IMR-90 (cell line): ENCODE measurements around the gene TRIO. TPM values are rescaled to one million over a fixed set of nuclear protein-coding genes. Genes with fewer than 3 reads are reported as not detected.

ENCODE experiments used
- ATAC-seq: fragments of 200-7000 bp; cut with Tn5 transposase; 2 replicates; pipeline ENCODE4 v1.9.1; 2020; ENCODE audit warnings: low read depth, mild to moderate bottlenecking, moderate library complexity
- BruUV-seq: library from RNA; stranded (reverse); fragments of 400-500 nt; replicated peaks from 2 replicates; lab custom pipeline; 2021; lab: Mats Ljungman, UMichigan
- CTCF ChIA-PET: fragments of 300-600 bp; formaldehyde crosslinking; extraction: SDS; loops from one replicate; lab custom pipeline; 2021; ENCODE audit warnings: antibody characterized with exemption; lab: Yijun Ruan, JAX
- POLR2A ChIA-PET: fragments of 300-600 bp; sonication (Branson Sonifier 250); formaldehyde crosslinking; loops from one replicate; lab custom pipeline; 2022; ENCODE audit warnings: antibody characterized with exemption; ENCODE audit not compliant: unreplicated experiment; lab: Charles Lee
- DNase-seq: peaks from one replicate; pipeline ENCODE4 v3.0.0; 2013
- H2AFZ ChIP-seq: replicated peaks from 2 replicates; pipeline ENCODE3; 2013; ENCODE audit warnings: low read length, mild to moderate bottlenecking; ENCODE audit not compliant: poor library complexity
- H2AK5ac ChIP-seq: 2 replicates; pipeline ENCODE4 v1.6.1; 2013; ENCODE audit warnings: low read depth, low read length, inconsistent platforms
- H2AK9ac ChIP-seq: replicated peaks from 2 replicates; pipeline ENCODE3; 2013; ENCODE audit warnings: mild to moderate bottlenecking, low read depth, low read length, moderate library complexity; ENCODE audit not compliant: poor library complexity
- H2BK120ac ChIP-seq: 2 replicates; pipeline ENCODE4 v1.6.1; 2013; ENCODE audit warnings: low read depth, low read length, inconsistent platforms
- H2BK15ac ChIP-seq: 3 replicates; pipeline ENCODE4 v1.6.1; 2013; ENCODE audit warnings: low read depth, low read length, inconsistent platforms
- H2BK20ac ChIP-seq: 2 replicates; pipeline ENCODE4 v1.6.1; 2013; ENCODE audit warnings: low read depth, mild to moderate bottlenecking, inconsistent platforms, low read length, moderate library complexity
- H2BK5ac ChIP-seq: 2 replicates; pipeline ENCODE4 v1.6.1; 2013; ENCODE audit warnings: mild to moderate bottlenecking, low read depth, low read length, inconsistent platforms; ENCODE audit not compliant: poor library complexity, severe bottlenecking
- H3K14ac ChIP-seq: replicated peaks from 2 replicates; pipeline ENCODE4 v1.6.1; 2013; ENCODE audit warnings: low read depth, low read length, inconsistent platforms
- H3K18ac ChIP-seq: 2 replicates; pipeline ENCODE4 v1.6.1; 2013; ENCODE audit warnings: low read depth, low read length, control low read depth
- H3K23ac ChIP-seq: 2 replicates; pipeline ENCODE4 v1.6.1; 2013; ENCODE audit warnings: low read depth, low read length, inconsistent platforms
- H3K27ac ChIP-seq: 2 replicates; pipeline ENCODE4 v1.5.1; 2013; ENCODE audit warnings: mild to moderate bottlenecking, control low read depth, low read length; ENCODE audit not compliant: insufficient read depth
- H3K27me3 ChIP-seq: 2 replicates; pipeline ENCODE4 v1.6.1; 2013; ENCODE audit warnings: low read length; ENCODE audit not compliant: control insufficient read depth, insufficient read depth
- H3K36me3 ChIP-seq: 2 replicates; pipeline ENCODE4 v1.6.1; 2013; ENCODE audit warnings: low read length, mixed read lengths; ENCODE audit not compliant: control insufficient read depth, insufficient read depth
- H3K4ac ChIP-seq: 2 replicates; pipeline ENCODE4 v1.6.1; 2013; ENCODE audit warnings: low read depth, low read length, inconsistent platforms
- H3K4me1 ChIP-seq: 2 replicates; pipeline ENCODE4 v1.6.1; 2013; ENCODE audit warnings: low read length, mixed read lengths; ENCODE audit not compliant: control insufficient read depth, insufficient read depth
- H3K4me2 ChIP-seq: 2 replicates; pipeline ENCODE4 v1.6.1; 2013; ENCODE audit warnings: low read depth, mild to moderate bottlenecking, control low read depth, low read length, moderate library complexity
- H3K4me3 ChIP-seq: 2 replicates; pipeline ENCODE4 v1.5.1; 2013; ENCODE audit warnings: low read depth, mild to moderate bottlenecking, control low read depth, low read length, moderate library complexity; ENCODE audit not compliant: insufficient read depth
- H3K56ac ChIP-seq: 2 replicates; pipeline ENCODE4 v1.6.1; 2013; ENCODE audit warnings: low read length, inconsistent platforms; ENCODE audit not compliant: insufficient read depth; ENCODE audit errors: extremely low read depth
- H3K79me1 ChIP-seq, 2 experiments: 2 replicates each; pipeline ENCODE4 v1.6.1; 2013; ENCODE audit warnings: low read length in 2 of 2, inconsistent platforms in 1 of 2, low read depth in 1 of 2
- H3K9ac ChIP-seq: 2 replicates; pipeline ENCODE4 v1.6.1; 2013; ENCODE audit warnings: low read depth, low read length, control low read depth
- H3K9me1 ChIP-seq: 2 replicates; pipeline ENCODE4 v1.6.1; 2013; ENCODE audit warnings: low read length, inconsistent platforms; ENCODE audit not compliant: insufficient read depth
- H3K9me3 ChIP-seq: 2 replicates; pipeline ENCODE4 v1.6.1; 2013; ENCODE audit warnings: low read length; ENCODE audit not compliant: control insufficient read depth, insufficient read depth
- H4K20me1 ChIP-seq: 2 replicates; pipeline ENCODE4 v1.6.1; 2013; ENCODE audit warnings: low read length, inconsistent platforms; ENCODE audit not compliant: insufficient read depth
- H4K5ac ChIP-seq: 2 replicates; pipeline ENCODE4 v1.6.1; 2013; ENCODE audit warnings: mild to moderate bottlenecking, low read depth, low read length, control low read depth
- H4K8ac ChIP-seq, 2 experiments: 2 replicates each; pipeline ENCODE4 v1.6.1; 2013; ENCODE audit warnings: low read depth in 2 of 2, low read length in 2 of 2, control low read depth in 1 of 2, inconsistent platforms in 1 of 2
- H4K91ac ChIP-seq: 2 replicates; pipeline ENCODE4 v1.6.1; 2013; ENCODE audit warnings: low read depth, low read length, inconsistent platforms; ENCODE audit not compliant: insufficient read depth
- BHLHE40 ChIP-seq: fragments of 150-350 bp; IDR thresholded peaks from 2 replicates; pipeline ENCODE4 v1.6.1; 2016; ENCODE audit warnings: mild to moderate bottlenecking, low read depth, low read length
- CHD1 ChIP-seq: IDR thresholded peaks from 2 replicates; pipeline ENCODE4 v1.6.1; 2012; ENCODE audit warnings: low read depth, low read length, improper control_type of control experiment
- CTCF ChIP-seq: conservative IDR thresholded peaks from 2 replicates; pipeline ENCODE4 v1.5.1; 2012; ENCODE audit warnings: mild to moderate bottlenecking, low read depth, low read length, improper control_type of control experiment
- MAFK ChIP-seq: IDR thresholded peaks from 2 replicates; pipeline ENCODE4 v1.6.1; 2012; ENCODE audit warnings: low read depth, low read length, improper control_type of control experiment
- MAZ ChIP-seq: IDR thresholded peaks from 2 replicates; pipeline ENCODE4 v1.6.1; 2012; ENCODE audit warnings: low read depth, mild to moderate bottlenecking, low read length, improper control_type of control experiment, moderate library complexity, borderline replicate concordance
- POLR2A ChIP-seq: IDR thresholded peaks from 2 replicates; pipeline ENCODE4 v1.6.1; 2012; ENCODE audit warnings: mild to moderate bottlenecking, low read depth, low read length
- RAD21 ChIP-seq: IDR thresholded peaks from 2 replicates; pipeline ENCODE4 v1.6.1; 2012; ENCODE audit warnings: low read length, improper control_type of control experiment
- RCOR1 ChIP-seq: IDR thresholded peaks from 2 replicates; pipeline ENCODE4 v1.6.1; 2012; ENCODE audit warnings: mild to moderate bottlenecking, low read length, improper control_type of control experiment; ENCODE audit not compliant: insufficient replicate concordance
- RFX5 ChIP-seq: IDR thresholded peaks from 2 replicates; pipeline ENCODE4 v1.8.0; 2012; ENCODE audit warnings: low read depth, mild to moderate bottlenecking, low read length, moderate library complexity
- SMC3 ChIP-seq: fragments of 150-350 bp; IDR thresholded peaks from 2 replicates; pipeline ENCODE4 v1.6.1; 2016; ENCODE audit warnings: low read depth, mild to moderate bottlenecking, antibody characterized with exemption, low read length, moderate library complexity
- USF2 ChIP-seq: fragments of 150-350 bp; IDR thresholded peaks from 2 replicates; pipeline ENCODE4 v1.6.1; 2017; ENCODE audit warnings: mild to moderate bottlenecking, antibody characterized with exemption, low read length, low read depth
- WGBS, 2 experiments: methylation state at CpG; one replicate each; pipeline versions ENCODE4 v1.1.5 to v1.1.7; 2013; ENCODE audit warnings: missing lambda C conversion rate in 2 of 2; ENCODE audit not compliant: insufficient read length in 1 of 2; ENCODE audit errors: extremely low coverage in 2 of 2; 5-methylcytosine and 5-hydroxymethylcytosine counted together
- dilution Hi-C: fragments of 300-500 bp; cut with HindIII; formaldehyde crosslinking; loops from one replicate; pipeline ENCODE4 v1.14.3; 2018; ENCODE audit warnings: low sequenced_read_pairs; ENCODE audit not compliant: unreplicated experiment
- in situ Hi-C: fragments of 300-500 bp; cut with MboI; formaldehyde crosslinking; loops from 3 replicates; pipeline ENCODE4 v1.14.3; 2019; ENCODE audit warnings: low sequenced_read_pairs, inconsistent platforms, mixed read lengths
- intact Hi-C: fragments of 100-400 bp; cut with micrococcal nuclease; formaldehyde crosslinking; loops from 2 replicates; pipeline ENCODE4 v1.10.0; 2022
- polyA plus RNA-seq, 3 experiments: library from polyadenylated mRNA; depleted of rRNA; stranded (reverse); fragments of >200 nt; gene quantifications; 2 replicates each; pipeline ENCODE4 v1.2.3, GENCODE V29; 2012; ENCODE audit warnings: low replicate concordance in 1 of 3
- total RNA-seq: library from RNA; depleted of rRNA; stranded (reverse); fragments of >200 nt; gene quantifications from 2 replicates; pipeline ENCODE4 v1.2.3, GENCODE V29; 2012

The TRIO gene
- total and polyA plus RNA-seq, 2 of the 4 experiments (the other 2 are of a cell fraction): 206 to 522 TPM

GRCh38 chr5:14295610-14296009 lies 152.5 kb downstream of the TRIO start (continued):
- no peak for TF ChIP-seq CTCF
- no peak for TF ChIP-seq MAZ

GRCh38 chr5:14296533-14297331 lies 153.6 kb downstream of the TRIO start:
- POLR2A ChIA-PET: no interaction called here
- no peak overlapping the region for H3K9ac ChIP-seq
- no peak overlapping the region for H4K8ac ChIP-seq
- in situ Hi-C loops: no loop called here
- WGBS, 2 experiments: 100% methylated on average over 1 of the region's 14 CpGs; no CpG with 5 or more reads in 1 of the 2 experiments
- H3K4ac ChIP-seq: no peak overlapping the region
- dilution Hi-C loops: no loop called here
- intact Hi-C loops: no loop called here
- no peak overlapping the region for H3K14ac ChIP-seq
- H3K23ac ChIP-seq: 0 out of 2 replicates have a peak overlapping the region, but pooled peaks have one; percentile 11
- no peaks in the 10 kb centered on the region for H3K9me3 ChIP-seq
- peaks cover 87% of the 10 kb centered on the region for H4K20me1 ChIP-seq
- H3K4me3 ChIP-seq: no peak overlapping the region
- peaks cover 54 to 91% of the 10 kb centered on the region in 2 experiments for H3K79me1 ChIP-seq
- no peak overlapping the region for H2BK20ac ChIP-seq
- H3K27me3 ChIP-seq: no peaks in the 10 kb centered on the region
- H2BK5ac ChIP-seq: peak overlapping the region; percentile 62
- CTCF ChIA-PET: no interaction called here
- peaks cover 39% of the 10 kb centered on the region for H3K4me1 ChIP-seq
- H4K5ac ChIP-seq: no peak overlapping the region
- no peak overlapping the region for H3K4me2 ChIP-seq
- H3K9me1 ChIP-seq: peaks cover 34% of the 10 kb centered on the region
- ATAC-seq (no peak), DNase-seq (peak; percentile 36)
- H3K36me3 ChIP-seq: peaks cover 66% of the 10 kb centered on the region
- no peak overlapping the region for H3K18ac ChIP-seq
- no TSS peak for BruUV-seq
- H2AFZ ChIP-seq: no peak overlapping the region
- peak overlapping the region; percentile 14; the same call in 1 of the 2 replicates for H3K27ac ChIP-seq
- no peak overlapping the region for H2BK15ac ChIP-seq
- no peak overlapping the region for H4K91ac ChIP-seq
- no peak overlapping the region for H2AK9ac ChIP-seq
- H3K56ac ChIP-seq: no peak overlapping the region
- H2BK120ac ChIP-seq: no peak overlapping the region
- H2AK5ac ChIP-seq: no peak overlapping the region
- TF ChIP-seq RCOR1: no peak
- no peak for TF ChIP-seq SMC3
- no peak for TF ChIP-seq RFX5
- no peak for TF ChIP-seq POLR2A
- no peak for TF ChIP-seq MAFK
- TF ChIP-seq CTCF: no peak
- TF ChIP-seq CHD1: no peak
- no peak for TF ChIP-seq BHLHE40
- no peak for TF ChIP-seq USF2
- TF ChIP-seq RAD21: no peak
